HG02884 (cell line): ENCODE measurements around the gene WSCD2.

Experiments used
- ATAC-seq: cut with Tn5 transposase; IDR thresholded peaks from one replicate; pipeline ENCODE4 v1.9.1; 2021; ENCODE audit warnings: mild to moderate bottlenecking, moderate library complexity; ENCODE audit not compliant: unreplicated experiment

Gene WSCD2

DNA sequence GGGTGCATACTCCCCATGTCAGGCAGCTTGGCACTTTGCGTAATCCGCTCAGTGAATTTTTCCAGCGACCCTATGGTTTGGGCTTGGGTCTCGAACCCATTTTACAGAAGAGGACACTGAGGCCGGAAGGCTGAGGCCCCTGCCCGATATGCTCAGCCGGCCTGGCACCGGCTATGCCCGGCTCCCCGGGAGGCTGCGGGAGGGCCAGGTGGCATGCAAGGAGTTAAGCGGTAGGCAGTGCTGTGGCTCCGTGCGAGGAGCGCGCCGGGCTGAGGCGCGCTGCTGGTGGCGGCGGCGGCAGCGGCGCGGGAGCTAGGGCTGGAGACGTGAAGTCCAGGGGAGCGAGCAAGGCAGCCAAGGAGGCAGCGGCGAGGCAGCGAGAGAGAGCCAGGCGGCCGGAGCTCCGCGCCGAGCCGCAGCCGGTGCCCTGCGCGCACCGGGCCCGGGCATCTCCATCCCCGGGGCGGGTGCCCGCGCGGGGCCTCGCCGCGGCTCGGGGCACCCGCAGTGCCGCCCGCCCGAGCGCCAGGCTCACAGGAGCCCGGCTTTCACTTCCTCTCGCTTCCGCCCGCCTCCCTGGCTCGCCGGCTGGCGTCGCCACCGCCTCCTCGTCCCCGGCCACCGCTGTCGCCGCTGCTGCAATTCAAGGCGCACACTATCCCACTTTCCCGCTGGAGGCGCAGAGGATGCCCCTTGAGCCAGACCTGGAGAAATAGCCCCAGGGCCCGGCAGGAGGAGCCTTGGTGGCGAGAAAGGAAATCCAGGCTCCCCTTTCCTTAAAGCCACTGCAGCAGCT, at the start of gene WSCD2:
TSS of gene WSCD2 (plus strand) at position 272 of the 796 bp plus-strand sequence. CDS start 66,545 bp downstream, outside the sequence.
- no peak for ATAC-seq

DNA sequence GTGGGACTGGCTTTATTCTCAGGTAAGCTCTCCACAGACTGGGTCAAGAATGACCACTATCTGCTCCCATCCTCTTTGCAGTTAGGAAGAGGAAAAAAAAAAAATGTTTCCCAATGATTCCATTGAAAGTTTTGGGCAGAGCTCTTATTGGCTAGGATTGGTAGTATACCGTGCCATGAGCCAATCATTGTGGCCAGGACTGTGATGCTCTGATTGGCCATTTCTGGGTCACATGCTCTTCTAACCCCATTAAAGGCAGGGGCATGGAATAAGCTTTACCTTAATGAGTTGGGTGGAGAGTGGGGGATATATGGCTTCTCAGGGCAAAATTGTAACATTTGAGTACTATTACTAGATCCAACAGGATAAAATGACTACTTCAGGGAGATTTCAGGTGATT, 49.4 kb upstream of the WSCD2 start:
- ATAC-seq: no peak

GRCh38 chr12:108080363-108080762, 48.7 kb upstream of the WSCD2 start:
- no peak for ATAC-seq

DNA sequence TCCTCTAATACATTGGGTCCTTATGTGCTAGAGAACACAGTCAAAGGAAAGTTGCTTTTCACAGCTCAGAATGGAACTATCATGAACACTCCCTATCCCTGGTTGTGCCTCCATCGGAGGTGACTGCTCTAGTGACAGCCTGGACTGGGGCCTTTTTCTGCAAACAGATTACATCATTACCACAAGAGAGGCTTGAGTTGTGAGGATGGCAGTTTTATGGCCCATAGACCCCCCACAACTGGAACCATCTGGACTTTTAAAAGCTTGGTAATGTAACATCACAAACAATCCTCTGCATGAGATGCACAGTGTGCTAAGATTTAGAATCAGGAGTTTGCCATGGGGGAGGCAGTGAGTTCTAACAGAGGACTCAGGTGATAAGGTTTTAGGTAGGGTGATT, 46.6 kb upstream of the WSCD2 start:
- no peak for ATAC-seq

- no peak for ATAC-seq
Measured at GRCh38 chr12:108087900-108088299, 41.2 kb upstream of the WSCD2 start.

DNA sequence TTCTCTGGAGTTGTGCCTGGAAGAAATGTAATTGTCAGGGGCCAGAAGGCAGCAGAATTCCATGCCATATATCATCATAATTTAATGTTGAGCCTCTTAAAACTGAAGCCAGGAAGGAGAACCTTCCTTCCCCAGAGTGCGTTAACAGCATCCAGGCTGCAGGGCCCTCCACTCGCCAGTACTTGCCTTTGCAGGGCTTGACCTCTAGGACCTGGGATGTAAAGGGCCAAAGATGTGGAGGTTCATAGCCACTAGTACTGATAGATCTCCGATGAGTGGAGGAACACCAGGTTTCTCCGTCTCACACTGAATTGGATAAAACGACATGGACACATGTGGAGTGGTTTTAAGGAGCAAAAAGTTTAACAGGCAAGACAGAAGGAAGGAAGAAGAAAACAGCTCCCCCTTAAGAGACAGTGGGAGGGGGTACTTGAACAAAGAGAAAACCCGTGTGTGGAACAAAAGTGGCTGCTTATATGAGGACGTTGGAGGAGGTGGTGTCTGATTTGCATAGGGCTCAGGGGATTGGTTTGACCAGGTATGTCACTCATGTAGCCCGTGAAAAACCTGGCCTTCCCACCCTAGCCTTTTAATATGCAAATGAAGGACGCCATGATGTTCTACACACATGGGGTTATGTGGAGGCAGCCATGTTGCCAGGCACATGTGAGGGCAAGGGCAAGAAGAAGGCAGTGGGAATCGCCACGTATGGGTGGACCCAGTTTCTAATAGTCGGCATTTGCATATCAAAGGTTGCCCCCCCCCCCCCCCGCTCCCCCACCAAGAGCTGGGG, 38.8 kb upstream of the WSCD2 start:
- ATAC-seq: no peak

GRCh38 chr12:108090932-108091678, 38.0 kb upstream of the WSCD2 start:
- no peak for ATAC-seq

GRCh38 chr12:108091679-108092051, 37.4 kb upstream of the WSCD2 start:
- no peak for ATAC-seq

- no peak for ATAC-seq
Measured at GRCh38 chr12:108093209-108093608, 35.9 kb upstream of the WSCD2 start.

DNA sequence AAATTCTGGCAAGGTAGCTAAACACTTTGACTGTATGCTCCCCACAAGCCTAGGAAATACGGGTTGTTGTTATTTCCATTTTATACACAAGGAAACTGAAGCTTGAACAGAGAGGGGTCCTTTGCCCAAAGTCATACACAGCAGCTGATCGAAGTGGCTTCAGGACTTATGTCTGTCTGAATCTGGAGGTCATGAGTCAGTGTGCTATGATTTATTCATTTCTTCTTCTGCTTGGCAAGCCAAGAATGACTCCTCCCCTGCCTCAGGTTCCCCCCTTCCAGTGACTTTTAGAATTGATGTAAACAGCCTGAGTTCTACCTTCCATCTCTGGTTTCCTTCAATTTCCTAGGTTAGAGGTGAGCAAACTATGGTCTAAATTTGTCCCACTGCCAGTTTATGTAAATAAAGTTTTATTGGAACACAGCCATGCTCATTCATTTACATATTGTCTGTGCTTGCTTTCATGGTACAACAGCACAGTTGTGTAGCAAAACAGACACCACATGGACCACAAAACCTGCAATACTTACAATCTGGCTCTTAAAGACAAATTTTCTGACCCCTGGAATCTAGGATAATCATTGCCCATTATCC, 34.9 kb upstream of the WSCD2 start:
- ATAC-seq: no peak

- no peak for ATAC-seq
Measured at GRCh38 chr12:108097160-108097911, 31.8 kb upstream of the WSCD2 start.

GRCh38 chr12:108098374-108098773, 30.7 kb upstream of the WSCD2 start:
- no peak for ATAC-seq

DNA sequence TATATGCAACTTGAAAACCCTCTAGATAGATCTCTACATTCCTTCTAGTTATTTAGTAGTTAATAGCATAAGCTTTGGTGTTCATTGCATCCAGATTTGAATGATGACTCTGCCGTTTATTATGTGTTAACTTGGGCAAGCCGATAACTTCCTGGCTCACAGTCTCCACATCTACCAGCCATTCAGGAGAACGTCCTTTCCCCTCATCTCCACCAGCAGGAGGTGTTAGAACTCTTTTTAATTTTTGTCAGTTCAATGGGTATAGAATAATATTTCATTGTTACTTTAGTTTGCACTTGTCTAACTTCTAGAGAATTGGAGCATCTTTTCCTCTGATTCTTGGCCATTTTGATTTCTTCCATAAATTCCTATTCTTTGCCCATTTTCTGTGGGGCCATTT, 30.0 kb upstream of the WSCD2 start:
- no peak for ATAC-seq

DNA sequence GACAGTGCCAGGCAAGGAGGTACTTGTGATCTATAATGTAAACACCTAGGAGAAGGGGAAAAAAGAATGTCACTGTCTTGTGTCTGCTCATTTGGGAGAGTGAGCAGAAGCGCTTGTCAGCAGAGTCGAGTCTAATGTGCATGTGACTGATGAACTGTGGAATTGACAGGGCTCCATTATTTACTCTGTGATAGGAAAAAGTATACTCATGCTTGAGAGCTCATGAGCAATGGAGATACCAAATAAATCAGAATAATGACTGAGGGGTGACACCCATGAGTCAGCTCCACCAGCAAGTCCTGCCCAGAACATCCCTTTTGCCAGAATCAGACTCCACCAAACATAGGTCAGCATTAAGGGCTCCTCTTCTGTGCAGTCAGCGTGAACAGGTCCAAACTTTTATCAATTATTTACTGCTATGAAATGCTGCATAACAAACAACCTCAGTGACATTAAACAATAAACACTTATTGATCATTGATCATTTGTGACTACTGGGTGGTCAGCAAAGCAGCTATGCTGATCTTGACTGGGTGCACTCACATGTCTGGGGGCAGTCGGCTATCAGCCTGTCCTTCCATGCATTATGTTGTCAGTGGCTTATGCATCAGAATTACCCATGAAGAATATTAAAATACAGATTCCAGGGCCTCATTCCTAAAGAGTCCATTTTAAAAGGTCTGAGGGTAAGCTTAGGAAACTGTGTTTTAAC, 29.2 kb upstream of the WSCD2 start:
- no peak for ATAC-seq

GRCh38 chr12:108101605-108102175, 27.4 kb upstream of the WSCD2 start:
- ATAC-seq: no peak

GRCh38 chr12:108102363-108102762, 26.7 kb upstream of the WSCD2 start:
- ATAC-seq: no peak

DNA sequence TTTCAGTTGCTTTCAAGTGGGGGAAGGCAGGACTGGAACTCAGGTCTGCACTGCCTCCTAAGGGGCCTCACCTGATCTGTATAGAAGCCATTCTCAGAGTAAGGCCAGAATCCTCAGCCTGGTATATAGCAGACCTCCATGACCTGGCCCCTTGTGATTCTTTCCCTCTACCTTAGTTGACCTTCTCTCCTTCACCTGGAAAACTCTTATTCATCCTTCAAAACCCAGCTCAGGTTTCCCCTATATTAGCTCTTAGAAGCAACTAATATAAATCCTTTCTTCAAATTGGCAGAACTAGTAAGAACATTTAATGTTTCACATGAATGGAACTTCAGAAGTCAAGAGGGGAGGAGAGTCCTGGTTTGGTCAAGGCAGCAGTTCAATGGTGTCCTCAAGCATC, 26.0 kb upstream of the WSCD2 start:
- no peak for ATAC-seq

GRCh38 chr12:108103517-108103916, 25.6 kb upstream of the WSCD2 start:
- ATAC-seq: no peak

DNA sequence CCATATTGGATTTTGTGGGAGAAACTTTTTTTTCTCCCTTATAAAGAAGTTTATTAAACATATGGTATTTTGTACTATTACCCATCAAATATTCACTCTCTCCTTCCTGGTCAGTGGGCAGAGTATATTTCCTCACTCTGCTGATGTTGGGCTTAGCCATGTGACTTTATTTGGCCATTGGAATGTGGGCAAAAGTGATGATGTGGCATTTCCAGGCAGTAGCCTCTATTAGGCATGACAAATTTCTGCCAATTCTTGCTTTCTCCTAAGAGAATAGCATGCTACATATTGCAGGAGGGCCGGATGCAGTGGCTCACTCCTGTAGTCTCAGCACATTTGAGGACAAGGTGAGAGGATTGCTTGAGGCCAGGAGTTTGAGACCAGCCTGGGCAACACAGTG, 24.4 kb upstream of the WSCD2 start:
- ATAC-seq: no peak
